Measurements from ENCODE around the gene HDAC10.

The HDAC10 gene, protein sequence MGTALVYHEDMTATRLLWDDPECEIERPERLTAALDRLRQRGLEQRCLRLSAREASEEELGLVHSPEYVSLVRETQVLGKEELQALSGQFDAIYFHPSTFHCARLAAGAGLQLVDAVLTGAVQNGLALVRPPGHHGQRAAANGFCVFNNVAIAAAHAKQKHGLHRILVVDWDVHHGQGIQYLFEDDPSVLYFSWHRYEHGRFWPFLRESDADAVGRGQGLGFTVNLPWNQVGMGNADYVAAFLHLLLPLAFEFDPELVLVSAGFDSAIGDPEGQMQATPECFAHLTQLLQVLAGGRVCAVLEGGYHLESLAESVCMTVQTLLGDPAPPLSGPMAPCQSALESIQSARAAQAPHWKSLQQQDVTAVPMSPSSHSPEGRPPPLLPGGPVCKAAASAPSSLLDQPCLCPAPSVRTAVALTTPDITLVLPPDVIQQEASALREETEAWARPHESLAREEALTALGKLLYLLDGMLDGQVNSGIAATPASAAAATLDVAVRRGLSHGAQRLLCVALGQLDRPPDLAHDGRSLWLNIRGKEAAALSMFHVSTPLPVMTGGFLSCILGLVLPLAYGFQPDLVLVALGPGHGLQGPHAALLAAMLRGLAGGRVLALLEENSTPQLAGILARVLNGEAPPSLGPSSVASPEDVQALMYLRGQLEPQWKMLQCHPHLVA

DNA sequence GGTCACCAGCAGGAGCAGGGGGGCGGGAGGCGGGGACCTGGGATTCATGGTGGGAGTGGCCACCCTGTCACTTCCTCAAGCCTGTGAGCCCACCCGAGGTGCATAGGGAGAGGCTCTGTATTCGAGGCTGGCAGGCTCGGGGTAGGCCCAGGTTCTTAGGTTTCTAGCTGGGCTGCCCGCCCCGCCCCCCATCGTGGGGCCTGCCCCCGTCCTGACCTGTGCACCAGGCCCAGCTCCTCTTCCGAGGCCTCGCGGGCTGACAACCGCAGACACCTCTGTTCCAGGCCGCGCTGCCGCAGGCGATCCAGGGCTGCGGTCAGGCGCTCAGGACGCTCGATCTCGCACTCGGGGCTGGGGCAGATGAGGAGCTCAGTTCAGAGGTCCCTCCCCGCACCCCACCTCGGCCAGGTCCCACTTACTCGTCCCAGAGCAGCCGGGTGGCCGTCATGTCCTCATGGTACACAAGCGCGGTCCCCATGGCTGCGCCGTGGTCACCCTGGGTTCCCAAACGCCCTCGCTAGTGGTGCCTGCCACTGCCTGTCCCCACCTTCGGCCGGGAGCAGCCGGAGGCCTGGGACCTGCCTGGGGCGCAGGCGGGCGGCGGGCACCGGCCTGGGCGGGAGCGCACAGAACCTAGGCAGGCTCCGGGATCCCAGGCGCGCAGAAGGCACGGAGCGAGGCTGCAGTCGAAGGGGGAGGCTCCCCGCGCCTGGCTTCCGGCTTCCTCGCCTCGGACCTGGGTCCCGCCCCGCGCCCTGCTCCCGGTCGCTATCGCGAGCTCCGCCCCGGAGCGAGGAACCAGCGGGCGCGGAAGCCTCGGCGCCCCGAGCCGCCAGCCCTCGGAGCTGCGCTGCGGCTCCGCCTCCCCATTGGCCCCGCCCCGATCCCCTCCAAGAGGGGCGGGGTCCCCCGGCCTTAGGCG is at the start of gene HDAC10:
Gene HDAC10, minus strand, starts transcription at position 711 of the 922 bp plus-strand sequence. Its CDS starts 233 bp downstream, at position 478.
- in situ Hi-C loops (cut with MboI; ENCODE audit: low sequenced_read_pairs) = no loop called here

DNA sequence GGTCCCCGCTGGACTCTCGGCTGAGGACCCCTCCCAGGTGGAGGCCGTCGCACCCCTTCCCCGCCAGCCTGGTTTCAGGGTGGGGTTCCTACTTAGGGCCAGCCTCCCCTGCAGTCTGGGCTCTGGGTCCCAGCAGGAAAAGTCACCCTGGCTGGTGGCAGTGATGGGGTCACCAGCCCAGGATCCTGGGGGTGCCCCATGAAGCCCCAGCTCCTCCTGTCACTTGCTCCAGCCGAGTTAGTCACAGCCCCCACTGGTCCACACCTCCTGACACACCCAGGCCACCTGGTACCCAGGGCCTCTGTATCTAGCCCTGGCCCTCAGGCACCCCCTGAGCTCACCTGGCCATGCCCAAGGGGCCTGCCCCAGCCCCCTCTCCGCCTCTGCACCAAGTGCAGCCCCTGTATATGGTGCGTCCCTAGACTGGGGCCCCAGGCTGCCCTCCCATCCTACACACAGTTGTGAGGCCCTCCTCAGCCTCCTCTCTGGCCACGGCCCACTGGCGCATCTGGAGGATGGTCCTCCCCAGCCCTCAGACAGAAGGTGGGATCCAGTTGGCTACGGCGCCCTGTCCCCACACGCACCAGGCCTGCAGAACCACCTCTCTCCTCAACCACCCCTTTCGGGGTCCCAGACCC is 49.7 kb upstream of the HDAC10 start:
- in situ Hi-C loops (cut with MboI; ENCODE audit: low sequenced_read_pairs) = no loop called here

DNA sequence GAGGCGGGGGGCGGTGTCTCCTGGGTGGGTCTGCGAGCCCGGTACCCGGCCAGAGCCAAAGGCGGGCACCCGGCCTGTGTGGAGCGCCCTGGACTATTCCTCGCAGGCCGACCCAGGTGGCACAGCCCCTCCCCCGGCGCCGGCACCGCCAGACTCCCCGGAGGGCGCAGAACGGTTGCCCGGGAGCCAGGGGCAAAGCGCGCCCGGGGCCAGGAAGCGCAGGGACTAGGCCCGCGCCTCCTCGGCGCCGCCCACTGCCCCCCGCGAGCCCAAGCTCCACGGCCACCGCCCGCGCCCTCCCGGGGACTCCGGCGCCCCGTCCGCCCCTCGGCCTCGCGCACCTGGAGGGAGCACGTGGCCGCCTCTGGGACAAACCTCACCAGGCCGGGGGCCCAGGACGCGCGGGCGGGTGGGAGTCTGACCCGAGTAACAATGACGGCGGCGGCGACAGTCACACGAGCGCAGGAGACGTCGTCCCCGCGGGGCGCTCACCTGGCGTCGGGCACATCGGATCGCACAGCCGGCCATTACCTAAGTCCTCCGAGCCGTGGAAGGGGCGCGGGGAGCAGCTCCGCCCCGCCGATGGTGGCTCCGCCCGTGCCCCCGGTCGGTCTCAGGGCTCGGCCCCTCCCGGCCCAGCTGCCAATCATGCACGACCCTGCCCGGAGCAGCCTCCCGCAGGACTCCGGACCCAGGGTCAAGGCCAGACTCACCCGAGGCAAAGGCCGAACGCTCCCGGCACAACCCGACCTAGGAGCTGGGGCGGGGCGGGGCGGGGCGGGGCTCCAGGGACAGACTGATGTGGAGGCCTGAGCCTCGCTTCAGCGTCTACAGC is 48.9 kb upstream of the HDAC10 start:
- in situ Hi-C loops (cut with MboI; ENCODE audit: low sequenced_read_pairs) = no loop called here

DNA sequence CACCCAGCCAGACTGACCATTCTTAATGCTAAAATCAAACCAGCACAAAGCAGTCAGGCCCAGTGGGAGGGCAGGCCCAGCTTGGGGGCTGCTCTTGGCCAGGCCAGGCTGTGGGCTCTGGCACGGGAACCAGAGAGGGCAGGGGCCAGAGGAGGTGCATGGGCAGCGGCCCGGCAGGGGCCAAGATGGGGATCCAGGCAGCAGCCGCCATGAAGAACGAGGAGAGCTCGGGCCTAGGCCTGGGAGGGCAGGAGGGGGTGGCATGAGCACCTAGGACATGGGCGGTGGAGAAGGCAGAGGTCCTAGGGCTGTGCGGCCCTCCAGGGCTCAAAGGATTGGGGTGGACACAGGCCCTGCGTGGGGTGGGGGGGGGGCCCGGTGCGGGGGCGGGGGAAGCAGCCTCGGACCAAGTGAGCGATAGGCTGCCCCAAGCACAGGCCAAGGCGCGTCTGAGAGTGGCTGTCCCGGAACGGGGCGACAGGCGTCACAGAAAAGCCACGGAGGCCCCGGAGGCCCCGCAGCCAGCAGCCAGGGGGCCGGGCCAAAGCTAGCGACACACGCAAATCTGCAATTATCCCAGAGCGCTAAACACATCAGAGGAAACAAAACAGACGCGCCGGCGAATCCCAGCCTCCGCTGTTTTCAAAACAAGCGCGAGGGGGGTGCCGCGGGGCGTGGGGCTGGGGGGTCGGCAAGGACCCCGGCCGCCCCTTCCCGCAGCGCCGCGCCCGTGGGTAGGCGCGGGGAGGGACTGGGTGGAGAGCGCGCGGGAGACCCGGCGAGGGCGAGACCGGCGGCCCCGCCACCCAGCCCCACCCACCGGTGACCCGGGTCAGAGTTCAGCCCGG is 48.1 kb upstream of the HDAC10 start:
- in situ Hi-C loops (cut with MboI; ENCODE audit: low sequenced_read_pairs) = no loop called here

GRCh38 chr22:50298266-50298637 is 47.2 kb upstream of the HDAC10 start:
- in situ Hi-C loops (cut with MboI; ENCODE audit: low sequenced_read_pairs) = no loop called here

GRCh38 chr22:50297510-50298265 is 46.6 kb upstream of the HDAC10 start:
- in situ Hi-C loops (cut with MboI; ENCODE audit: low sequenced_read_pairs) = no loop called here

GRCh38 chr22:50296658-50297490 is 45.8 kb upstream of the HDAC10 start:
- in situ Hi-C loops (cut with MboI; ENCODE audit: low sequenced_read_pairs) = no loop called here

- in situ Hi-C loops (cut with MboI; ENCODE audit: low sequenced_read_pairs) = no loop called here
Measured at GRCh38 chr22:50294319-50294656, 43.2 kb upstream of the HDAC10 start.

DNA sequence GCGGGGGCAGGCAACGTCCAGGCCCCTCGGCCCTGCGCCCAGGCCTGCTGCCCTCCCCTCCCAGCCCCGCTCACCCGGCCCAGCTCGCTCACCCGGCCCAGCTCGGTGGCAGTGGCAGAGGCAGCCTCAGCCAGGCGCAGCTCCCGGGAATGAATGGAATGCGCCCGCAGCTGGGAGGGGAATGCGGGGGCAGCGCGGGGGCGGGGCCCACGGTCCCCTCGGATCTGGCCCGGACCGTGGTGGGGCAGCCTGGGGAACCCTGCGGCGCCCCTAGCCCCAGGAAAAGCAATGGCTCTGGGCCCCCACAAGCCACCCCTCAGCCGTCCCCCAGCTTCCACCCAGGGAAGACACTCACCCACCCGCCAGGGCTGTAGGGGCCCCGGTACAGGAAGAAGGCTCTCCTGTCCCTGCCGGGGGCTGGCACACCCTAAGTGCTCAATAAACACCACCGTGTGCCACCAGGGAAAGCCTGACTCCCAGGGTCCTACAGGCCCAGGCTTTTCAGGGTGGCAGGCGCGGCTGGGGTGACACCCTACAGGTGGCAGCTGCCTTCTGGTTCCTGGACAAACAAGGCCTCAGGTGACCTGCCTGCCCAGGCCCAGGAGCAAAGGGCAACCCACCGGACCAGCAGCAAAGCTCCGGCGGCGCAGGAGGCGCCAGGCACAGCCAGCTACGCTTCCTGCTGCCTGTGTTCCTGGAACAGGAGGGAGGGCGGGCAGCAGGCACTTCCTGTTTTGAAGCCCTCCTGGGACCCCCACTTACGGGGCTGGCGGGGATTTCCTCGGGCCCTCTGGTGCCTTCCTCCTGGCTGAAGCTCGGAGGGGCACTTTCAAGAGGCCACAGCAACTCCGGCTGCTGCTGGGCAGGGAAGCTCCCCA is 42.6 kb upstream of the HDAC10 start:
- in situ Hi-C loops (cut with MboI; ENCODE audit: low sequenced_read_pairs) = no loop called here

GRCh38 chr22:50292643-50293440 is 41.8 kb upstream of the HDAC10 start:
- in situ Hi-C loops (cut with MboI; ENCODE audit: low sequenced_read_pairs) = no loop called here

GRCh38 chr22:50289942-50290630 is 39.0 kb upstream of the HDAC10 start:
- in situ Hi-C loops (cut with MboI; ENCODE audit: low sequenced_read_pairs) = no loop called here

DNA sequence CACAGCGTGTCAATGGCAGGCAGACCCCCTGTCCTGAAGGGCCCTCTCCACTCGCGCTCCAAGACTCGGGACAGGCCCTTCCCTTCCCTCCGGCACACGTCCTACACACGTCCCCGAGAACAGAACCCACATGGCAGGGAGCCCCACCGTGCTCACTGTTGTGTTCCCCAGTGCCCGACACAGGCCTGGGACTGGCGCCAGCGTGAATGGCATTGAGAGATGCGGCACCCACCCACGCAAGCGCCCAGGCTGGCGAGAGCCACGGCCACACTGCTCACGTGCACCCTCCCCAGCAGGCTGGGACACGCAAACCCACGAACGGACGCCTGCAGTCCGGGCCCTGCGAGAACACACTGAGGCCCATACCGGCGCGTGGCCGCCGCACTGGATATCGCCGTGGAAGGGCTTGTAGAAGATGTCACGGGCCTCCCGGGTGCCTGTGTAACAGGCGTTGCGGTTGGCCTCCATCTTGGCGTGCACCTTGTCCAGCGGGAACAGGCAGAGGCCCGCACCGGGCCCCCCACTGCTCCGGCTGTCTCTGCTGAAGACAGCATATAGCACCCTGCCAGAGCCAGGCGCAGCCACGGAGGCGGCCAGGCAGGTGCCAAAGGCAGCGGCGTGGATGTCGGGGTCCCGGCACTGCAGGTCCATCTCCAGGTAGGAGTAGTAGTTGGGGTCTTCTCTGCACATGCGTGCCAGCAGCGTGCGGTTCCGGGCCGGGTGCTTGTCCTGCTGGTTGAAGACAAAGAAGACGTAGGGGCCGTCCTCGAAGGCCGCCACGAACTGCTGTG is 38.3 kb upstream of the HDAC10 start:
- in situ Hi-C loops (cut with MboI; ENCODE audit: low sequenced_read_pairs) = no loop called here

DNA sequence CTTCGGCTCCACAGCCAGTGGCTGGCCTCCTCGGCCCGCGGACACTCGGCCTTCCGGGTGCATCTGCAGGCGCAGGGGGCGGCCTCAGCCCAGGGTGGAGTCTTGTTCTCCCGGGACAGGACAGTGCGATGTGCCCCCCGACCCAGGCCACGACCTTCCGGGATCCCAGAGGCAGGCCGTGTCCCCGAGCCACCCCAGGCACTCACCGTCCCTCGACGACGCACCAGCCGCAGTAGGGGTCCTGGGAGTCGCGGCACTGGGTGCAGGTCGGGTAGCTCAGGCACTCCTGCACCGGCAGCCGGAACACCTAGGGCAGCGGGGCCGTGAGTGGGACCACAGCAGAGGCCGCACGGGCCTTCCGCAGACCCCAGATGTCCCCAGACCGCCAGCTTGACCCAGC is 36.7 kb upstream of the HDAC10 start:
- in situ Hi-C loops (cut with MboI; ENCODE audit: low sequenced_read_pairs) = no loop called here

- in situ Hi-C loops (cut with MboI; ENCODE audit: low sequenced_read_pairs) = no loop called here
Measured at GRCh38 chr22:50286701-50287318, 35.7 kb upstream of the HDAC10 start.

Measured in HL-60/S4 (cell line).